Stimulated activated CD8-positive, alpha-beta memory T cell treated with anti-CD3 and anti-CD28 coated beads, Interleukin-7, amount 100 ng/mL, for 1 hour (primary cell): ENCODE results near the gene SIM2.
"Not testable (repeated sequence)": the region's sequence is repeated elsewhere in the genome, so short reads cannot be mapped to it uniquely, and the experiment has no call there.

Source experiments
- DNase-seq, 2 donors: peaks; one replicate each; pipeline ENCODE4 v3.0.0-alpha.2; 2020; ENCODE audit warnings: low read depth in 2 of 2

Gene SIM2, protein sequence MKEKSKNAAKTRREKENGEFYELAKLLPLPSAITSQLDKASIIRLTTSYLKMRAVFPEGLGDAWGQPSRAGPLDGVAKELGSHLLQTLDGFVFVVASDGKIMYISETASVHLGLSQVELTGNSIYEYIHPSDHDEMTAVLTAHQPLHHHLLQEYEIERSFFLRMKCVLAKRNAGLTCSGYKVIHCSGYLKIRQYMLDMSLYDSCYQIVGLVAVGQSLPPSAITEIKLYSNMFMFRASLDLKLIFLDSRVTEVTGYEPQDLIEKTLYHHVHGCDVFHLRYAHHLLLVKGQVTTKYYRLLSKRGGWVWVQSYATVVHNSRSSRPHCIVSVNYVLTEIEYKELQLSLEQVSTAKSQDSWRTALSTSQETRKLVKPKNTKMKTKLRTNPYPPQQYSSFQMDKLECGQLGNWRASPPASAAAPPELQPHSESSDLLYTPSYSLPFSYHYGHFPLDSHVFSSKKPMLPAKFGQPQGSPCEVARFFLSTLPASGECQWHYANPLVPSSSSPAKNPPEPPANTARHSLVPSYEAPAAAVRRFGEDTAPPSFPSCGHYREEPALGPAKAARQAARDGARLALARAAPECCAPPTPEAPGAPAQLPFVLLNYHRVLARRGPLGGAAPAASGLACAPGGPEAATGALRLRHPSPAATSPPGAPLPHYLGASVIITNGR

DNA sequence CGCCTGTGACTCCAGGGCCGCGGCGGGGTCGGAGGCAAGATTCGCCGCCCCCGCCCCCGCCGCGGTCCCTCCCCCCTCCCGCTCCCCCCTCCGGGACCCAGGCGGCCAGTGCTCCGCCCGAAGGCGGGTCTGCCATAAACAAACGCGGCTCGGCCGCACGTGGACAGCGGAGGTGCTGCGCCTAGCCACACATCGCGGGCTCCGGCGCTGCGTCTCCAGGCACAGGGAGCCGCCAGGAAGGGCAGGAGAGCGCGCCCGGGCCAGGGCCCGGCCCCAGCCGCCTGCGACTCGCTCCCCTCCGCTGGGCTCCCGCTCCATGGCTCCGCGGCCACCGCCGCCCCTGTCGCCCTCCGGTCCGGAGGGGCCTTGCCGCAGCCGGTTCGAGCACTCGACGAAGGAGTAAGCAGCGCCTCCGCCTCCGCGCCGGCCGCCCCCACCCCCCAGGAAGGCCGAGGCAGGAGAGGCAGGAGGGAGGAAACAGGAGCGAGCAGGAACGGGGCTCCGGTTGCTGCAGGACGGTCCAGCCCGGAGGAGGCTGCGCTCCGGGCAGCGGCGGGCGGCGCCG, at the start of gene SIM2:
SIM2 (plus strand) TSS at position 135 of the 565 bp plus-strand sequence. CDS start 632 bp downstream, outside the sequence.
- no peak for DNase-seq

- DNase-seq: no peak
Measured at GRCh38 chr21:36654324-36654723, 44.6 kb upstream of the SIM2 start.

- DNase-seq: no peak
Measured at GRCh38 chr21:36654796-36655325, 44.1 kb upstream of the SIM2 start.

- no peak for DNase-seq
Measured at GRCh38 chr21:36656138-36656537, 42.8 kb upstream of the SIM2 start.

DNA sequence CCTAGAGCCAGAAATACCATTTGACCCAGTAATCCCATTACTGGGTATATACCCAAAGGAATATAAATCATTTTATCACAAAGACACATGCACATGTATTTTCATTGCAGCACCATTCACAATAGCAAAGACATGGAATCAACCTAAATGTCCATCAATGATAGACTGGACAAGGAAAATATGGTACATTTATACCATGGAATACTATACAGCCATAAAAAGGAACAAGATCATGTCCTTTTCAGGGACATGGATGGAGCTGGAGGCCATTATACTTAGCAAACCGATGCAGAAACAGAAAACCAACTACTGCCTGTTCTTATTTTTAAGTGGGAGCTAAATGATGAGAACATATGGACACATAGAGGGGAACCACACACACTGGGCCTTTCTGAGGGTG, 41.6 kb upstream of the SIM2 start:
- not testable (repeated sequence) for DNase-seq

GRCh38 chr21:36657999-36658398, 40.9 kb upstream of the SIM2 start:
- no peak for DNase-seq

DNA sequence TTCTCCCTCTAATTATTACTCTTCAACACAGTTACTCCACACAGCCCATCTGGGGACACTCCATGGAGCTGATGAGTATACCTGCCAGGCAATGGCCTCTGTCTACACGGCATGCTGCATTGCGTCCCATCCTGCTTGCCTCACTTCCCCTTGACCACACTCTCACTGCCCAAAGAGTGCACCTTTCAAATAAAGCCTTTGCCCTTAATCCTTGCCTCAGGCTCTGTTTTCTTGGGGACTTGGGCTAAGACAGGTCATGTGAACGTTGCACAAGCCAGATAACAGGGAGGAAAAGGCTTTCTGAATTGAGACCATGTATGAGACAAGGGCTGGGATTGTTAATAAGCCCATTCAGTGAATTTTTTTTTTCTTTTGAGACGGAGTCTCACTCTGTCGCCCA, 40.0 kb upstream of the SIM2 start:
- DNase-seq: no peak

- no peak for DNase-seq
Measured at GRCh38 chr21:36661511-36662309, 37.2 kb upstream of the SIM2 start.

GRCh38 chr21:36663033-36663855, 35.7 kb upstream of the SIM2 start:
- DNase-seq: no peak

DNA sequence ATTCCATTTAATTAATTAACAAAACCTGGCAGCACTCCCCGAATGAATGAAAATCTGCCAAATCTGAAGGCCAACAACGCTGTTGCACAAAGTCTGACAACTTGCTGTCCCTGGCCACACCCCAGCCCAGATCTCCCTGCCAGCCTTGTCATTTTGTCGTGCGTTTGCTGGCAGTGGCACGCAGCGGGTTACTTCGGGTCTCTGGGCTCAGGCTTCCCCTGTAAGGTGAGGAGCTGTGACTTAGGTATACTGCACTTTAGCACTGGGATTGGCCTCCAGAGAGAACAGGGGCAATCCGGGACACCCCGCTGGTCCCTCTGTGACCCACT, 34.3 kb upstream of the SIM2 start:
- DNase-seq: no peak

DNA sequence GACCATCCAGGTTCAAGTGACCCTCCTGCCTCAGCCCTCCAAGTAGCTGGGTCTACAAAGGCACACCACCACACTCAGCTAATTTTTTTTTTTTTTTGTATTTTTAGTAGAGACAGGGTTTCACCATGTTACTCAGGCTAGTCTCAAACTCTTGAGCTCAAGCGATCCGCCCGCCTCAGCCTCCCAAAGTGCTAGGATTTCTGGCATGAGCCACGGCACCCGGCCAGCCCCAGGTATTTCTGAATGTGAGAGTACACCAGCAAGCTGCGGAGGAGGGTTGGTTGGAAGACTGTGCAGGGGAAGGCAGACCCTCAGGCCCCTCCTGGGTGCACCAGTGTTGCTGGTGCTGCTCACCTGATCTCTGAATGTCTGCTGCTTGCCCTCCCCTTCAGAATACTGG, 33.1 kb upstream of the SIM2 start:
- no peak for DNase-seq

DNA sequence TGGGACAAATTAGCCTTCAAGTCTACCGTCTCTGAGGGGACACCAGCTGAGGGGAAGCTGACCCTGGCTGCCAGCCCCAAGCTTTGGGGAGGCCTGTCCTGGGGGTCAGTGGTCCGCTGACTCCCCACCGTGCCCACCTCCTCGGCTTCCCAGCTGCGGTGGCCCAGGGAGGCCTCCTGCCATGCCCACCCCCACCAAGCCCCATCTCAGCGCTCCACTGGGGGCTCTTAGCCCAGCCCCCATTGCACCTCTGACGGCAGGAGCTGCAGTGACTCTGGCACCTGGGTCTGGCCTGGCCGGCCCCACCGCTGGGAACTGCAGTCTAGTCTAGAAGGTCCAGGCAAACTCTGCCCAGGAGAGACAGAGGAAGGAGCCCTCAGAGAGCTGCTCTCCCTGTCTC, 30.2 kb upstream of the SIM2 start:
- DNase-seq: no peak

- DNase-seq: no peak
Measured at GRCh38 chr21:36671836-36672235, 27.1 kb upstream of the SIM2 start.

DNA sequence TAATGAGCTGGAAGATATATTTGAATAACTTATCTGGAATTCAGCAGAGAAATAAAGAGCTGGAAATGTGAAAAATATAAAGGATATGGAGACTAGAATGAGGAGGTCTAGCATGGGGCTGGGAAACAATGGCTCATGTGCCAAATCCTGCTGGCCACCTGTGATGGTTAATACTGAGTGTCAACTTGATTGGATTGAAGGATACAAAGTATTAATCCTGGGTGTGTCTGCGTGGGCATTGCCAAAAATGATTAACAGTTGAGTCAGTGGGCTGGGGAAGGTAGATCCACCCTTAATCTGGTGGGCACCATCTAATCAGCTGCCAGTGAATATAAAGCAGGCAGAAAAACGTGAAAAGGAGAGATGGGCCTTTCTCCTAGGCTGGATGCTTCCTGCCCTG, 26.6 kb upstream of the SIM2 start:
- not testable (repeated sequence) for DNase-seq

GRCh38 chr21:36672737-36673136, 26.2 kb upstream of the SIM2 start:
- no peak for DNase-seq

GRCh38 chr21:36676039-36676950, 22.6 kb upstream of the SIM2 start:
- no peak for DNase-seq

GRCh38 chr21:36677443-36677842, 21.5 kb upstream of the SIM2 start:
- no peak for DNase-seq

- no peak for DNase-seq
Measured at GRCh38 chr21:36678538-36678937, 20.4 kb upstream of the SIM2 start.

DNA sequence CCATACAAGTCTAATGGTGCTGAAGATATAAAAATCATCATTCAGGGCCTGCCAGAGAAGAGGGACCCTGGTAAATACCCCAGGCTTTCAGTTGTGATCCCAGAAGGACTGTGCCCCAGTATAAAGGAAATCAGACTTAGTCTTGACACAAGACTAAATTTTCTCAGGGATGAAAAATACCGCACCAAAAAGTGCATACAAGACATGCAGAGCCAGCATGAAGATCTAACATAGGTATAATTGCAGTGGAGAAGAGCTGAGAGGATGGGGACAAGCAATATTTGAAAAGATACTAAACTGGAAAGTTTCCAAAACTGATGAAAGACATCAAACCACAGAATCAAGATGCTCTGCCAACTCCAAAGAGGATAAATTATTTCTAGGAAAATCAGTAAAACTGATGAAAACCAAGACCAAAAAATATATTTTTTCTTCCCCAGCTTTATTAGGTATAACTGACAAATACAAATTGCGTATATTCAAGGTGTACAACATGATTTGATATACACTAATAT, 17.7 kb upstream of the SIM2 start:
- DNase-seq: no peak
